Pulmonary artery endothelial cell (primary cell): ENCODE data around the gene RDH12. TPM values are rescaled to one million over a fixed set of nuclear protein-coding genes. Genes with fewer than 3 reads are reported as not detected.
"Not testable (repeated sequence)": the region's sequence is repeated elsewhere in the genome, so short reads cannot be mapped to it uniquely, and the experiment has no call there.

Source experiments
- DNase-seq: peaks from one replicate; pipeline ENCODE4 v3.0.0-alpha.2; 2011; ENCODE audit warnings: low read depth, low spot score
- total RNA-seq: library from RNA; depleted of rRNA; stranded (reverse); fragments of >200 nt; gene quantifications from 2 replicates; pipeline ENCODE4 v1.2.3, GENCODE V29; 2014

RDH12 gene
- total RNA-seq = not detected in 2 replicates

GRCh38 chr14:67701492-67701891 is at the start of gene RDH12:
RDH12 (plus strand) TSS chr14:67701886; CDS start chr14:67722643, 20,757 bp downstream.
- not testable (repeated sequence) for DNase-seq

GRCh38 chr14:67652189-67652588 is 49.5 kb upstream of the RDH12 start:
- no peak for DNase-seq

DNA sequence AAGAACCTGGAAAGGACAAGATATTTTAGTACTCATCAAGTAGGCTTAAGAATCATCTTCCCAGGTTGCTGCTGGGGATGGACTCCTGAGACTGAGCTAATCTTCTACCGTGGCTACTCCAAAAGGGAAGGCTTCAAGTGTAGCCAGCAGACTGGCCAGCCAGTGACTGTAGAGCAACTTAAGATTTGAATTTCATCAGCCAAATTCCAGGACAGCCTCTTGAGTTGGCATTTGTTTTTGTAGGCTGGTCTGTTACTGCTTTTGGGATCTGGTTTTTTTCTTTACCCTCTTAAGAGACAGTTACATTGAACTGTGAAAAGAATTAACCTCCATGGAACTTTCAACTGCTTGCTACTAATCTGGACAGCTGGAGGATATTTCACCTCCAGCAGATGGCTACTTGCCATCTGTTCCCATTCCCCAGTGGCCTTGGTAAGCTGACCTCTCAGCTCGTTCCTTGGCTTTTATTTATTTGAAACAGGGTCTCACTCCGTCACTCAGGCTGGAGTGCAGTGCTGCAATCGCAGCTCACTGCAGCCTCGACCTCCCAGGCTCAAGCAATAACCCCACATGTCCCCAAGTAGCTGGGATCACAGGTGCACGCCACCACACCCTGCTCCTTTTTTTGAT is 47.9 kb upstream of the RDH12 start:
- no peak for DNase-seq

DNA sequence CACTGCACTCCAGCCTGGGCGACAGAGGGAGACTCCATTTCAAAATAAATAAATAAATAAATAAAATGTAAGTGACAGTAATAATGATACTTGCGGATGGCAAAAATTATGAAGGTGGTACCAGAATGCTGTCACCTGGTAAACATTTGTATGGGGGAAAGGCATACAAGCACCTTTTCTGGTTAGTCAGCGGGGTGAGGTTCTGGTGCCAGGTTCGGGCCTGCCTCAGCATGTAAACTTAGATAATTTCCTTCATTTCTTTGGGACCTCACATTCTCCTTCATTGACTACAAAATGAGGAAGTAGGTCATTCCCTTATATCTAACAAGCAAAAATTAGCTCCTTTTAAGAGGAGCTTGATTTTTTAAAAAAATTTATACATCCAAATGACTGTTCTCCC is 38.1 kb upstream of the RDH12 start:
- no peak for DNase-seq

DNA sequence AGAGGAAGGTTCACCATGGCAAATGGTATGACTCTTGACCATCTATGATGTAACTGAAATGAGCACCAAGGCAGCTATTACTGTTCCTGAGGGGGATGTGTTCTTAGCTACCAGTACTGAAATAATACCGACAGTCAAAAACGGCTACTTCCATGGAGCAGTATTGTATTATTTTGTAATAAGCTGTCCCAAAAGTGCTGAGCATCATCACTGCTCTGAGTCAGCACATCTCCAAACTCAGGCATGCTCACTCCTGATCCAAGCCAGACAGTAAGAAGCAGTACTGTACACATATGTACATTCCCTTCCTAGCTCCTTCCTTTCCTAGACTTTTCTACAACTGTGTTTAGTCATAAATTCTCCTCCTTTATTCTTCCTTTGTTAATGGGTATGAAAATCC is 35.8 kb upstream of the RDH12 start:
- DNase-seq = no peak

- DNase-seq = peak; percentile 40
Measured at GRCh38 chr14:67666750-67667449, 34.8 kb upstream of the RDH12 start.

GRCh38 chr14:67668559-67668958 is 33.1 kb upstream of the RDH12 start:
- no peak for DNase-seq

- no peak for DNase-seq
Measured at GRCh38 chr14:67673451-67673850, 28.2 kb upstream of the RDH12 start.

DNA sequence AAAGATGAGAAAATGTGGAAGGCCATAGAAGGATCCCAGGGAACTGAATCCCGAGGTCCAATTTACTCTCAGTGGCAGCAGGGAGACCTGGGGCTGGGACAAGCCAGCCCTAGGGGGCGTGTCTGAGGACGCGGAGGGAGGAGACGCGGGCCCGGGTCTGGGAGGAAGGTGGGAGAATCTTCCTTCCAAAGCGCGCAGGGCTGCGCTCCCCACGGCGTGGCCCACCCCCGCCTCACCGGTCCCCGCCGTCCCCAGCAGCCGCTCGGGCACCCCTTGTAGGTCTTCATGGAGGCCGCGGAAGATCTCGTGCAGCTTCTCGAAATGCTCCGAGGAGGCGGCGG is 27.6 kb upstream of the RDH12 start:
- peak; percentile 4 for DNase-seq

DNA sequence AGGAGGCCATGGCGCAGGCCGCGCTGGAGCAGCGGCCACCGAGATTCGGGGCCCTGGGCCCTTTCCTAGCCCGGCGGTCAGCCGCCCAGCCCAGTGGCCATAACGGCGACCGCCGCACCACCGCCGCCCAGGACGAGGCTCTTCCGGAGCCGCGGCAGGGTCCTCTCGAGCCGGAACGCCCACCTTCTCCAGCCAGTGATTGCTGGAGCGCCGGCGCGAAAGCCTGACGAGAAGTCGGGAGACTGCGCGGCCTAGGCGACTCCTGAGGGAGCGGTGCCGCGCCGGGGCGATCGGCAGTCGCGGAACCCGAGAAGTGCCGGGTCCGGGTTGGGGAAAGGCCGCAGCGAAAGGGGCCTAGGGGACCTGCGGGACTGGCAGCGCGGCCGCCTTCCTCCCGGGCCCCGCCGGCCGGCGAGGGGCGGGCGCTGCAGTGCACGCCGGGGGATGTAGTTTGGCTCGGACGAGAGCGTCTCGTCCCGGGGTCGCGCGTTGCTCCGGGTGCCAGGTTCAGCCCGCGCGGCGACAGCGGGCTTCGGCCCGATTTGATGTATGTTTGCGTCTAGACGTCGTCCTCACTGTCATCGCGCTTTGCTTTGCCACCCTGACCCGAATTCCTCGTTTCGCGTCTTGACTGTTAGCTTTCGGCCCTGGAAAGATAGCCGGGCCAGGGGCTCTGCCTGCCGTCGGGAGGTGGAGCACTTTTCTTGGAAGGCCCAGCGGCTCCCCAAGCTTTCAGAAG is 27.0 kb upstream of the RDH12 start, which contains the start of gene VTI1B:
Gene VTI1B, minus strand, starts transcription at position 153 of the 739 bp plus-strand sequence. Its CDS starts 143 bp downstream, at position 10.
- DNase-seq = peak; percentile 22

- no peak for DNase-seq
Measured at GRCh38 chr14:67675219-67675582, 26.5 kb upstream of the RDH12 start.

DNA sequence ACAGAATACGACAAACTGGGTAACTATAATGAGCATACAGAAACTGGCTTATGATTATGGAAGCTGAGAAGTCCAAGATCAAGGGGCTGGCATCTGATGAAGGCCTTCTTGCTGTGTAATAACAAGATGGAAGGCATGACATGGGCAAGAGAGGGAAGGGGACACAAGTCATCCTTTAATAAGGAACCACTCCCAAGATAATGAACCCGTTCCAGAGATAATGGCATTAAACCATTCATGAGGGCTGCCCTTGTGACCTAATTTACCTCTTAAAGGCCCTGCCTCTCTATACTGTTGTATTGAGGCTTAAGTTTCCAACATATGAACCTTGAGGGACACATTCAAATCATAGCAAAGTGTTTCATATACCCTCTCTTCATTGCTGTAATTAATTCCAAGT is 22.7 kb upstream of the RDH12 start:
- no peak for DNase-seq

- peak; percentile 59 for DNase-seq
Measured at GRCh38 chr14:67680121-67680602, 21.5 kb upstream of the RDH12 start.

DNA sequence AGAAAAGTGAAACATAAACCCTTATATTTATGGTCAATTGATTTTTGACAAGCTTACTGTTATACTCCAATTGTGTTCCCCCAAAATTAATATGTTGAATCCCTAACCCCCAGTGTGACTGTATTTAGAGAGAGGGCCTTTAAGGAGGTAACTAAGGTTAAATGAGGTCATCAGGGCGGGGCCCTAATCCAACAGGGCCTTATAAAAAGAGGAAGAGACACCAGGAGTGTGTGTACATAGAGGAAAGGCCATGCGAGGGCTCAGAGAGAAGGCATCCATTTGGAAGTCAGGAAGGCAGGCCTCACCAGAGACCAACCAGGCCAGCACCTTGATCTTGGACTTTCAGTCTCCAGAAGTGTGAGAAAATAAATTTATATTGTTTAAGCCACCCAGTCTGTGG is 20.7 kb upstream of the RDH12 start:
- no peak for DNase-seq

DNA sequence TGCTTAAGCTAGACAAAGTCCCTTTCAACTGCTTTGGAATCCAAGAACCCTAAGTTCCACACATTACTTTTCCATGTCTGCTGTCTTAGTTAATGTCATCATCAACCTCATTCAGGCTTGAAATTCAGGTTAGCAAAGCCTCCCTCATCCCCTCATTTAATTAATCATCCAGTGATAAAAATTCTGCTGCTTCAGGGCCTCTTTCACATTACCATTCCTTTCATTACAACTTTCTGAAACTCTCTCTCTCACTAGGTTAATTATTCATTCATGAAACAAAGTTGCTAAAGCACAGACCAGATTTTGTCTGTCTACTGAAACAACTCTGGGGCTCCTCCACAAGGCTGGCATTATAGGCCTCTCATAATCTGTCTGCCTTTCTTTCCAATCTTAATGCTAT is 17.8 kb upstream of the RDH12 start:
- no peak for DNase-seq

GRCh38 chr14:67690011-67690410 is 11.7 kb upstream of the RDH12 start:
- DNase-seq = no peak

GRCh38 chr14:67694791-67695393 is 6.8 kb upstream of the RDH12 start:
- DNase-seq = peak; percentile 81

DNA sequence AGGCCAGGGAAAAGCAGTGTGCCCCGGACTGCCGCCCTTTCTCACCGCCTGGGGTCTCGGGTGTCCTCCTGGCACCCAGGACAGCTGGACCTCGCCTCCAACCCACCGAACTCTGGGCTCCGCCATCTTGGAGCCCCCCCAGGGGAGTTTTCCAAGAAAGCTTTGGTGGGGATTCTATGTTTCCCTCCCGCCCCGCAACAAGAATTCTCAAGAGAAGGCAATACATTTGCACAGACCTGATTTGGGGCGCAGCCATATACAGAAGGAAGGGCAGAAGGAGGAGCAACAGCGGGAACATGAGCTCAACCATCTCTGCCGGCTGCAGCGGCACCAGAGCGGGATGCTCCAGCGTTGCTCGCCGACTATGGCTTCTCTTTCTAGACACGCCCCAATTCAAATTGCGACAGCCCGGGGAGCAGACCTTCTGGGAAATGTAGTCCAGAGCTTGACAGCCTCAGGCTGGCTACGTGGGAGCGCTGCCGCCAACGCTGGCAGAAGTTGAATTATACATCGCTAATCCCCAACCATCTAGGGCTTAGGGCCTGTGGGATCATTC is 6.2 kb upstream of the RDH12 start, which contains the start of gene RDH11:
Gene RDH11, minus strand, starts transcription at position 371 of the 556 bp plus-strand sequence. Its CDS starts 61 bp downstream, at position 310.
- peak; percentile 69 for DNase-seq

DNA sequence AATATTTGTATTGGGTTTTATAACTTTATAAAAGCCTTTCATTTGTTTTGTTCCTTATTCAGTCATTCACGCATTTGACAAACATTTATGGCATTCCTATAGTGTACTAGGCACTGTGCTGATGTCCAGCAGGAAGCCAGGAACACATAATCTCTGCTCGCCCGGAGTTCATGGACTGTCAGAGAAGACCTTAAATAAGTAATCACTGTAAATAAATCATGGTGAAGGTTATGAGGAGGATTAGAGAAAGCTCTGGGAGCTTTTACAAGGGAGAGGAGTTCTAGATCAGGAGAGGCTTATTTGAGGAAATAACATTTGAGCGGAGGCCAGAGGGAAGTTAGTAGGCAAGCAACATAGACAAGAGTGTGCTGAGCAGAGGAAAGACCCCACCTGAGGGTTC is 4.7 kb upstream of the RDH12 start:
- no peak for DNase-seq

DNA sequence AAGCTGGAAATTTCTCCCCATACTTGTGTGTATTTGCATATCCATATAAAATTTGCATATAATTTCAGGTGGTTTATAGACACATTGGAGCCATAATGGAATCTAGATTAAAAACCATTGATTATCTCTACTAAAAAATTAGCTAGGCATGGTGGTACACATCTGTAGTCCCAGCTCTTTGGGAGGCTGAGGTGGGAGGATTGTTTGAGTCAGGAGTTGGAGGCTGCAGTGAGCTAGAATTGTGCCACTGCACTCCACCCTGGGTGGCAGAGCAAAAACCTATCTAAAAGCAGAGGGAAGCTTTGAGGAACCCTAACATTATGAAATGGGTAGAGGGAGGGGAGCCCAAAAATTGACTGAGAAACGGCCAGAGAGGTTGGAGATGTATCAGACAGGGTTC is 3.5 kb upstream of the RDH12 start:
- no peak for DNase-seq

DNA sequence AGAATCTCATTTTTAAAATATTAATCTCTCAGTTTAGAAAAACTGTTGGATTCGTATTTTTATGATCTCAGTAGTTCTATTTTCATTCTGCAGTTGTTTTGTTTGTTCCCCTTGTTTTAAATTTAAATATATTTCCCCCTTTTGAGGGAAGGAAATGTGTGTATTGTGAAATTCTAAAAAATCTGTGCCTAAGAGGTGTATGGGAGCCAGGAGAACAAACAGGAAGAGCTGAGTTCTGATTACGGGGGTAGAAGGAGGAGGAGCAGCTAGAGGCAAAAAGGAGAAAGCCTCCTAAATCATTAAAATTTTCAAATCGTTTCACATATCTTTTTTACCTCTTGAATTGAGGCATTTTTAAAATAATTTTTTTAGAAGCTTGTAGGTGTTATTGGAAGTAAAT is 2.3 kb downstream of the RDH12 start:
- DNase-seq = no peak
